Nephron progenitor cell (in vitro differentiated cells): ENCODE measurements around the gene DBF4.

Source experiments
- DNase-seq: peaks from one replicate; pipeline ENCODE4 v3.0.0; 2021
- H3K27ac Mint-ChIP-seq: 2 replicates; pipeline ENCODE4 v1.8.0; 2021; ENCODE audit warnings: mild to moderate bottlenecking, moderate library complexity, mixed read lengths
- H3K27me3 Mint-ChIP-seq: 2 replicates; pipeline ENCODE4 v1.8.0; 2021; ENCODE audit warnings: mild to moderate bottlenecking, low read depth, mixed read lengths; ENCODE audit not compliant: poor library complexity
- H3K36me3 Mint-ChIP-seq: 2 replicates; pipeline ENCODE4 v1.8.0; 2021; ENCODE audit warnings: low read depth, mixed read lengths
- H3K4me1 Mint-ChIP-seq: 2 replicates; pipeline ENCODE4 v1.8.0; 2021; ENCODE audit warnings: mixed read lengths
- H3K4me3 Mint-ChIP-seq: 2 replicates; pipeline ENCODE4 v1.8.0; 2021; ENCODE audit warnings: mild to moderate bottlenecking, moderate library complexity, mixed read lengths
- H3K9me3 Mint-ChIP-seq: 2 replicates; pipeline ENCODE4 v1.8.0; 2021; ENCODE audit warnings: mild to moderate bottlenecking, moderate library complexity, mixed read lengths
- CTCF ChIP-seq: fragments of 200-600 bp; sonication (generic); IDR thresholded peaks from 2 replicates; pipeline ENCODE4 v1.5.0; 2021; ENCODE audit warnings: antibody characterized with exemption

Gene DBF4

DNA sequence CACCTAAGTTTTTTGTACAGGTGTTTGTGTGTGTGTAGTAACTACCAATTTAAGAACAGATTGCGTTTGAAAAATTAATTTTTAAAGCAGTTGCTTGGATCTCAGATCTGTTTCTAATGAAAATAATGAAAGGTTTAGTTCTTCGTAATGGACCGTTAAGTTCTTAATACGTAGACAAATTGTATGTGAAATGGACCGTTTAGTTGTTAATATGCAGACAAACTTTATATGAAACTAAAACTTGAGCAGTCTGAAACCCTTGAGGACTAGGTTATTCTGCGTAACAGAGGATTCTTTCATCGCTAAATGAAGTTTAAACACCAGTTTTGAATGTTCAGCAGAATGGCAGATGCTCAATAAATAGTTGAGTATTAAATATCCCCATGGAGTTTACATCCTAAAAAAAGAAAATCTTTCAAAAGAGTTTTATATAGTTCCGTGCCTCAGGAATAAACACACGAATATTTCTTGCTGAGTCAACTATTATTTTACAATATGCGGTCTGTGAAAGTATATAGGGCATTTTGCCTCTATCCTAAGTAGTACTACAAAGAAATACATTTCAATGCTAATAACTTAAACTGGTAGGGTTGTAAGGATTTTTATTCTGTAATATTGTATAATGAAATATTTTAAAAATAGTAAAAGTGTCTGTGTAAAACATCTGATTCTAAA lies 1.2 kb downstream of the DBF4 start:
- no peak for TF ChIP-seq CTCF

GRCh38 chr7:87878208-87878735 lies 2.0 kb downstream of the DBF4 start:
- H3K27ac Mint-ChIP-seq = no peak overlapping the region
- no peak for TF ChIP-seq CTCF
- peaks cover 4% of the 10 kb centered on the region for H3K27me3 Mint-ChIP-seq
- H3K9me3 Mint-ChIP-seq = peaks cover 12% of the 10 kb centered on the region
- peak overlapping the region; percentile 98 for H3K4me3 Mint-ChIP-seq
- DNase-seq = no peak
- H3K4me1 Mint-ChIP-seq = peaks cover 40% of the 10 kb centered on the region
- peaks cover 53% of the 10 kb centered on the region for H3K36me3 Mint-ChIP-seq

More for the DNA sequence above, 1.2 kb downstream of the DBF4 start:
- Mint-ChIP-seq H3K27me3 (peaks cover 4% of the 10 kb centered on the region), H3K36me3 (peaks cover 54% of the 10 kb centered on the region), H3K9me3 (peaks cover 19% of the 10 kb centered on the region), H3K4me3 (peak overlapping the region; percentile 98), H3K4me1 (peaks cover 35% of the 10 kb centered on the region), H3K27ac (no peak overlapping the region)
- no peak for DNase-seq

DNA sequence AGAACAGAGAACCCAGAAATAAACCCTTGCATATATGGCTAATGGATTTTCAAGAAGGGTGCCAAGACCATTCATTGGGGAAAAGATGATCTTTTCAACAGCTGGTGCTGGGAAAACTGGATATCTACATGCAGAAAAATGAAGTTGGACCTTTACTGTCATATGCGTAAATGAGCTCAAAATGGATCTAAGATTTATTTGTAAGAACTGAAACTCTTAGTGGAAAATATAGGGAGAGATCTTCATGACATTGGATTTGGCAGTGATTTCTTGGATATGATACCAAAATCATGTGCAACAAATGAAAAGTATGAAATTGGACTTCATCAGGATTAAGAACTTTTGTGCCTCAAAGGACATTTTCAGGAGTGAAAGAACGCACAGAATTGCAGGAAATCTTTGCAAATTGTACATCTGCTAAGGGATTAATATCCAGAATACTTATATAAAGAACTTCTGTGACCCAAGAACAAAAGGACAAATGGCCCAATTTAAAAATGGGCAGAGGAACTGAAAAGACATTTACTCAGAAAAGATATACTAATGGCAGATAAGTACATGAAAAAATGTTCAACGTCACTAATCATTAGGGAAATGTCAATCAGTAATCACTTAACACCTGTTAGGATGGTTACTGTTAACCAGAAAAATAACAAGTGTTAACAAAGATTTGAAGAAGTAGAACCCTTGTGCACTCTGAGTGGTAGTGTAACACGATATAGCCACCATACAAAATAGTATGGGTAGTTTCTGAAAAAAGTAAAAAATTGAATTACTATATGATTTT lies 6.1 kb downstream of the DBF4 start:
- Mint-ChIP-seq H3K4me3 (no peak overlapping the region), H3K27ac (no peak overlapping the region), H3K27me3 (no peaks in the 10 kb centered on the region), H3K36me3 (peaks cover 48% of the 10 kb centered on the region), H3K4me1 (peaks cover 22% of the 10 kb centered on the region), H3K9me3 (no peaks in the 10 kb centered on the region)
- no peak for TF ChIP-seq CTCF
- DNase-seq = no peak

GRCh38 chr7:87885018-87885417 lies 8.7 kb downstream of the DBF4 start:
- Mint-ChIP-seq H3K36me3 (peaks cover 56% of the 10 kb centered on the region), H3K27me3 (no peaks in the 10 kb centered on the region), H3K4me1 (peaks cover 5% of the 10 kb centered on the region), H3K9me3 (no peaks in the 10 kb centered on the region), H3K4me3 (no peak overlapping the region), H3K27ac (no peak overlapping the region)
- TF ChIP-seq CTCF = no peak
- DNase-seq = no peak

DNA sequence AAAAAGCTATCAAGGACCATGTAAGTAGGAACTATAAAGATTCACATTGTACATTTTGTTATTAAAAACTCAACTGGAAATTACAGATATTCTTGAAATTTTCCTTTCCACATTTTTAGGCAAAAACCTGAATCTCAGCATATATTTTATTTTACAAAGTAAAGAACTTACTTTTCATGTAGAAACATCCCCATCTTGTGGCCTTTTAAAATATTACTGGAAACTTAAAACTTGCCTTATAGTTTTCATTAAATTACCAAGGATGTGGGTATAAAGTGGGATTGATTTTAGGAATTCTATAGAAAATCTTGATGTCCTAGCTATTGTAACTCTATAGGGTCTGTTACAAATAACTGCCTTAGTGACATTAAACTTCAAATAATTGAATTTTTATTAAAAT lies 10.6 kb downstream of the DBF4 start:
- no peak overlapping the region for H3K27ac Mint-ChIP-seq
- H3K36me3 Mint-ChIP-seq = peaks cover 54% of the 10 kb centered on the region
- peak; percentile 41 for TF ChIP-seq CTCF
- H3K4me3 Mint-ChIP-seq = no peak overlapping the region
- H3K27me3 Mint-ChIP-seq = no peaks in the 10 kb centered on the region
- no peak for DNase-seq
- no peaks in the 10 kb centered on the region for H3K9me3 Mint-ChIP-seq
- peaks cover 5% of the 10 kb centered on the region for H3K4me1 Mint-ChIP-seq
